SK-N-MC (cell line): Measurements from ENCODE around the gene IDE.
"Not testable (repeated sequence)": the region's sequence is repeated elsewhere in the genome, so short reads cannot be mapped to it uniquely, and the experiment has no call there.

ENCODE experiments used
- DNase-seq: peaks from one replicate; pipeline ENCODE4 v3.0.0-alpha.2; 2011; ENCODE audit warnings: low read depth, low spot score
- H3K27ac ChIP-seq: fragments of 200-600 bp; sonication (generic); 2 replicates; pipeline ENCODE4 v1.5.1; 2016; ENCODE audit warnings: mixed run types
- H3K36me3 ChIP-seq: fragments of 200-600 bp; sonication (generic); 2 replicates; pipeline ENCODE4 v1.6.1; 2017; ENCODE audit warnings: antibody characterized with exemption, low read length, mixed read lengths; ENCODE audit not compliant: insufficient read depth
- H3K4me3 ChIP-seq: fragments of 200-600 bp; sonication (generic); 2 replicates; pipeline ENCODE4 v1.5.1; 2016
- H3K9ac ChIP-seq: fragments of 200-600 bp; sonication (generic); 2 replicates; pipeline ENCODE4 v1.8.0; 2017; ENCODE audit warnings: mixed run types, mixed read lengths; ENCODE audit not compliant: insufficient read length
- H3K9me3 ChIP-seq: fragments of 200-600 bp; sonication (generic); 2 replicates; pipeline ENCODE4 v1.6.1; 2017; ENCODE audit warnings: low read depth, mild to moderate bottlenecking, antibody characterized with exemption, low read length, moderate library complexity, mixed read lengths
- EZH2 ChIP-seq: fragments of 200-600 bp; sonication (generic); IDR thresholded peaks from one replicate; pipeline ENCODE4 v1.6.1; 2017; ENCODE audit warnings: antibody characterized with exemption
- FOXP2 ChIP-seq: optimal IDR thresholded peaks from 2 replicates; pipeline ENCODE3; 2011; ENCODE audit warnings: mild to moderate bottlenecking, moderate library complexity; ENCODE audit not compliant: insufficient read depth; ENCODE audit errors: extremely low read length, control extremely low read depth
- POLR2AphosphoS5 ChIP-seq: IDR thresholded peaks from 2 replicates; pipeline ENCODE4 v1.6.1; 2012; ENCODE audit warnings: mild to moderate bottlenecking, low read depth, low read length, borderline replicate concordance

The IDE gene

DNA sequence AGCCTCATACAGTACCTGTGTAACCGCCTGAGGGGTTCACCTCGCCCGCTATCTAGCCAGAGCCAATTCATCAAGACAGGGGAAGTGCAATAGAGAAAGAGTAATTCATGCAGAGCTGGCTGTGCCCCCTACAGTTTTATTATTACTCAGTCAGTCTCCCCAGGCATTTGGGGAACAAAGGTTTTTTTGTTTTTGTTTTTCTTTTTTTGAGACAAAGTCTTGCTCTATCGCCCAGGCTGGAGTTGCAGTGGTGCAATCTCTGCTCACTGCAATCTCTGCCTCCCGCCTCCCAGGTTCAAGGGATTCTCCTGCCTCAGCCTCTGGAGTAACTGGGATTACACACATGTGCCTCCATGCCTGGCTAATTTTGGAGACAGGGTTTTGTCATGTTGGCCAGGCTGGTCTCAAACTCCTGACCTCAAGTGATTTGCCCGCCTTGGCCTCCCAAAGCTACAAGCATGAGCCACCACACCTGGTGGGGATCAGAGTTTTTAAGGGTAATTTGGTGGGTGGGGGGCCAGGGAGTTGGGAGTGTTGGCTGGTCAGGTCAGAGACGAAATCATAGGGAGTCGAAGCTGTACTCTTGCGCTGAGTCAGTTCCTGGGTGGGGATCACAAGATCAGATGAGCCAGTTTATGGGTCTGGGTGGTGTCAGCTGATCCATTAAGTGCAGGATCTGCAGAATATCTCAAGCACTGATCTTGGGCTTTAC lies 166.4 kb downstream of the IDE start:
- no peak for DNase-seq
- H3K27ac ChIP-seq, result no peak overlapping the region

DNA sequence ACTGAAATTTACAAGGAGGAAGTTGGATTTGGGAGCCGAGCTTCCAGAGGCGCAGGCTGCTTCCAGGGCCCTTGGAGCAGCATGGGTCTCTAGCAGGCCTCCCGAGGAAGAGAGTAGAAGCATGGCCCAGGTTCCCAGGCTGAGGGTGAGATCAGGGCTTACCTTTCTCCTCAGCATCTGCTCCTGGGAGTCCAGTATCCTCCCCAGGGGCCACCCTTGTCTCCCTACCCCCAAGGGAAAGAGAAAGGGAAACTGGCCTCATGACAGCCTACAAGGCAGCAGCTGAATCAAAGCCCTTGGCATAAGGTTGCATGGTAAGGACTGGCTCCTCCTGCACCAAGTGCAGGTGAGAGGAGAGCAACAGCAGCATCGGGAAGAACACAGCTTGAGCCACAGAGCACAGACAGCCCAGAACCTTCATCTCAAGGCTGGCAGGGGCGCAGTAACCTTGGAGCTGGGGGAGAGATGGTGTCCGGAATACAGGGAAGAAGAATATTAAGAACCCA lies 168.4 kb downstream of the IDE start:
- Histone ChIP-seq H3K4me3 (no peak overlapping the region), H3K9ac (no peak overlapping the region), H3K27ac (no peak overlapping the region), H3K9me3 (no peaks in the 10 kb centered on the region), H3K36me3 (no peaks in the 10 kb centered on the region)
- no peak for TF ChIP-seq FOXP2
- TF ChIP-seq EZH2, result no peak
- no peak for TF ChIP-seq POLR2AphosphoS5
- no peak for DNase-seq

More for the DNA sequence above, 166.4 kb downstream of the IDE start:
- H3K9ac ChIP-seq, result no peak overlapping the region
- H3K4me3 ChIP-seq, result no peak overlapping the region
- no peaks in the 10 kb centered on the region for H3K36me3 ChIP-seq
- TF ChIP-seq EZH2, result no peak
- no peak for TF ChIP-seq POLR2AphosphoS5
- TF ChIP-seq FOXP2, result no peak
- no peaks in the 10 kb centered on the region for H3K9me3 ChIP-seq

DNA sequence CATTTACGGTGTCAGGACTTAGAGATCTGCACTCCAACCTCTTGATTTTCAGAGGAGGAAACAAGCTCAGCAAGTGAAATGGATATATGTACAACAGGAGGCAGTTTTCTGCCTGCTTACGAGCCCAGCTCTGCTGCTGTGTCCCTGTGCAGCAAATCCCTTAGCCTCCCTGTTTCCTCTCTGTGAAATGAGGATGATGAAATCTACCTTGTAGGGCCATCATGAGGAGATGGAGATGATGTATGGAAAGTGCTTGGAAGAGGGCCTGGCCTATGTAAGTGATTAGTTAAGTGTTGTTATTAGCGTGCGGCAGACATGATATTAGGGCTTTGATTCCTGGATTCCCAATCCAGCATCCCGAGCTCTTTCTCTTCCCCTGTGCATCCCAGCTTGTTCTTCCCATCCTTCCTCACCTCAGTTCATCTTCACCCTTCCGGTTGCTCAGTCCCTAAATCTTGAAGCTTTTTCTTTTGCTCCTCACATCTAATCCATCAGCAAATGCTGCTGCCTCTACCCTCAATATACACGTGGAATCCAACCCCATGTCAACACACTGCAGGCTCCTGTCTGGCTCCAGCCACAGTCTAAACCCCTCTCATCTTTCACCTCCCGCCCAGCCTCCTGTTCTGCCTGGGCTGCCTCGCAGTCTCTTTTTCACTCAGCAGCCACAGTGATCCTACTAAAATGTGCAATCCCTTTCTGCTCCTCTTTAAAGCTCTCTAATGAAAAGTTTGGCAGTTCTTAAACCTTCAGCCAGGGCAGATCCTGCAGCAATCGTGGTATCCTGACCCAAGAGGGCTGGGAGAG lies 169.1 kb downstream of the IDE start:
- Histone ChIP-seq H3K36me3 (no peaks in the 10 kb centered on the region), H3K9me3 (no peaks in the 10 kb centered on the region), H3K27ac (no peak overlapping the region), H3K9ac (no peak overlapping the region), H3K4me3 (no peak overlapping the region)
- TF ChIP-seq POLR2AphosphoS5 (no peak), FOXP2 (no peak), EZH2 (no peak)
- no peak for DNase-seq

DNA sequence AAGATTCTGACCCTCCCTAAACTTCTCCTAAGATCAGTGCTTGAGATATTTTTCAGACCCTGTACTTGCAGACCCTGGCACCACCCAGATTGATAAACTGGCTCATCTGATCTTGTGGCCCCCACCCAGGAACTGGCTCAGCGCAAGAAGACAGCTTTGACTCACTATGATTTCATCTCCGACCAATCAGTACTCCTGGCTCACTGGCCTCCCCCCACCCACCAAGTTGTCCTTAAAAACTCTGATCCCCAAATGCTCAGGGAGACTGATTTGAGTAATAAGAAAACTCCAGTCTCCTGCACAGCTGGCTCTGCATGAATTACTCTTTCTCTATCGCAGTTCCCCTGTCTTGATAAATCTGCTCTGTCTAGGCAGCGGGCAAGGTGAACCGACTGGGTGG lies 171.7 kb downstream of the IDE start:
- DNase-seq, H3K36me3 ChIP-seq, H3K9me3 ChIP-seq, H3K9ac ChIP-seq, H3K27ac ChIP-seq, H3K4me3 ChIP-seq: not testable (repeated sequence)
